Right lobe of liver (tissue), 4 donors: ENCODE results near the gene TAS2R46.
"Not testable (repeated sequence)": the region's sequence is repeated elsewhere in the genome, so short reads cannot be mapped to it uniquely, and the experiment has no call there.

Source experiments
- POLR2A ChIP-seq: fragments of 450-650 bp; IDR thresholded peaks from one replicate; pipeline ENCODE4 v1.6.1; 2017; ENCODE audit warnings: antibody characterized with exemption, mild to moderate bottlenecking
- TF ChIP-seq, protein P1 (sequence below), 4 donors: fragments of 200-600 bp in 3 of 4; fragments of 450-650 bp in 1 of 4; IDR thresholded peaks; one replicate each; pipeline versions ENCODE4 v1.5.1 to v1.8.0; 2016 to 2022; ENCODE audit warnings: antibody characterized with exemption in 4 of 4, mild to moderate bottlenecking in 2 of 4
- donor health status: DM: no; HTN: no; CAD: no.
- donor health status: DM: no; HTN: no; CAD: no.
- donor health status: DM: no; HTN: yes; CAD: no.

DNA sequence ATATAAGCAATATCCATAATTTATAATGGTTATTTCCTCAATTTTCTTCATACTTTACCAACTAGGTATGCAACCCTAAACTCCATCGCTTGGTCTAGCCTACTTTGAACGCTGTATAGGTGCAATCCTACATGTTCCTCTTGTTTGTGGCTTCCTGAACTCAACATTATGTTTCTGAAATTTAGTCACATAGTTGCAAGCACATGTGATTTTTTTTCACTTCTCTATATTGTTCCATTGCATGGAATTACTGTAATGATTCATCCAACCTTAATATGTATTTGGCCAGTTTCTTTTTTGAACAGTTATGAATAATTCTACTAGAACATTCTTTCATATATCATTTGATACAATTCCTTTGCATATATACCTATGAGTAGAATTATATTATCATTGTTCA is 32.8 kb upstream of the TAS2R46 start:
- TF ChIP-seq, protein P1, sequence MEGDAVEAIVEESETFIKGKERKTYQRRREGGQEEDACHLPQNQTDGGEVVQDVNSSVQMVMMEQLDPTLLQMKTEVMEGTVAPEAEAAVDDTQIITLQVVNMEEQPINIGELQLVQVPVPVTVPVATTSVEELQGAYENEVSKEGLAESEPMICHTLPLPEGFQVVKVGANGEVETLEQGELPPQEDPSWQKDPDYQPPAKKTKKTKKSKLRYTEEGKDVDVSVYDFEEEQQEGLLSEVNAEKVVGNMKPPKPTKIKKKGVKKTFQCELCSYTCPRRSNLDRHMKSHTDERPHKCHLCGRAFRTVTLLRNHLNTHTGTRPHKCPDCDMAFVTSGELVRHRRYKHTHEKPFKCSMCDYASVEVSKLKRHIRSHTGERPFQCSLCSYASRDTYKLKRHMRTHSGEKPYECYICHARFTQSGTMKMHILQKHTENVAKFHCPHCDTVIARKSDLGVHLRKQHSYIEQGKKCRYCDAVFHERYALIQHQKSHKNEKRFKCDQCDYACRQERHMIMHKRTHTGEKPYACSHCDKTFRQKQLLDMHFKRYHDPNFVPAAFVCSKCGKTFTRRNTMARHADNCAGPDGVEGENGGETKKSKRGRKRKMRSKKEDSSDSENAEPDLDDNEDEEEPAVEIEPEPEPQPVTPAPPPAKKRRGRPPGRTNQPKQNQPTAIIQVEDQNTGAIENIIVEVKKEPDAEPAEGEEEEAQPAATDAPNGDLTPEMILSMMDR (IDR thresholded peaks at IDR 0.05), result not testable (repeated sequence)
- not testable (repeated sequence) for TF ChIP-seq POLR2A
